Naive thymus-derived CD4-positive, alpha-beta T cell (primary cell): Measurements from ENCODE around the gene KCNH4. TPM values are rescaled to one million over a fixed set of nuclear protein-coding genes. Genes with fewer than 3 reads are reported as not detected.

Experiments
- ATAC-seq: fragments of 150-1000 bp; cut with Tn5 transposase; 2 replicates; pipeline ENCODE4 v1.10.0; 2021; ENCODE audit warnings: mild to moderate bottlenecking, moderate library complexity
- CTCF ChIA-PET: fragments of 350-600 bp; sonication (Branson Sonifier 250); formaldehyde crosslinking; loops from one replicate; lab custom pipeline; 2021; ENCODE audit warnings: antibody characterized with exemption; lab: Charles Lee
- POLR2A ChIA-PET: fragments of 350-600 bp; sonication (Branson Sonifier 250); formaldehyde crosslinking; loops from one replicate; lab custom pipeline; 2021; ENCODE audit warnings: antibody characterized with exemption, inconsistent platforms; lab: Charles Lee
- DNase-seq, 9 donors: peaks; one replicate each; pipeline versions ENCODE4 v3.0.0 to v3.0.0-alpha.2; 2020 to 2022; ENCODE audit warnings: mixed read lengths in 1 of 9
- H3K27ac ChIP-seq: one replicate; pipeline ENCODE4 v1.7.0; 2013; ENCODE audit warnings: mild to moderate bottlenecking, low read depth, low read length, moderate library complexity
- H3K27me3 ChIP-seq, 2 donors: one replicate each; pipeline ENCODE4 v1.7.0; 2013; ENCODE audit warnings: low read length in 2 of 2, mild to moderate bottlenecking in 2 of 2, moderate library complexity in 2 of 2; ENCODE audit not compliant: control insufficient read depth in 2 of 2, insufficient read depth in 2 of 2
- H3K36me3 ChIP-seq, 3 experiments: 1 replicate in 2 of 3; 2 replicates in 1 of 3; pipeline ENCODE4 v1.7.0; 2013; ENCODE audit warnings: low read length in 3 of 3, mild to moderate bottlenecking in 3 of 3, moderate library complexity in 1 of 3; ENCODE audit not compliant: insufficient read depth in 3 of 3, control insufficient read depth in 2 of 3
- H3K4me1 ChIP-seq, 2 donors: one replicate each; pipeline ENCODE4 v1.7.0; 2013; ENCODE audit warnings: low read length in 2 of 2, mild to moderate bottlenecking in 2 of 2, moderate library complexity in 1 of 2; ENCODE audit not compliant: control insufficient read depth in 2 of 2, insufficient read depth in 2 of 2
- H3K4me3 ChIP-seq: 2 replicates; pipeline ENCODE4 v1.7.0; 2013; ENCODE audit warnings: mild to moderate bottlenecking, low read length
- H3K9me3 ChIP-seq, 3 experiments: 1 replicate in 2 of 3; 2 replicates in 1 of 3; pipeline ENCODE4 v1.7.0; 2013; ENCODE audit warnings: low read length in 3 of 3; ENCODE audit not compliant: control insufficient read depth in 2 of 3
- H3K27ac Mint-ChIP-seq, 9 donors: one replicate each; pipeline ENCODE4 v1.8.0; 2020 to 2022; ENCODE audit warnings: mixed read lengths in 9 of 9, mild to moderate bottlenecking in 8 of 9, moderate library complexity in 5 of 9, inconsistent platforms in 2 of 9
- H3K27me3 Mint-ChIP-seq, 5 donors: one replicate each; pipeline ENCODE4 v1.8.0; 2021 to 2022; ENCODE audit warnings: mixed read lengths in 5 of 5, mild to moderate bottlenecking in 1 of 5
- H3K36me3 Mint-ChIP-seq, 5 donors: one replicate each; pipeline ENCODE4 v1.8.0; 2020 to 2022; ENCODE audit warnings: mixed read lengths in 5 of 5, mild to moderate bottlenecking in 3 of 5, inconsistent platforms in 1 of 5
- H3K4me1 Mint-ChIP-seq, 7 donors: one replicate each; pipeline ENCODE4 v1.8.0; 2020 to 2022; ENCODE audit warnings: mixed read lengths in 7 of 7, mild to moderate bottlenecking in 3 of 7, inconsistent platforms in 1 of 7
- H3K4me3 Mint-ChIP-seq, 10 donors: one replicate each; pipeline ENCODE4 v1.8.0; 2020 to 2022; ENCODE audit warnings: mild to moderate bottlenecking in 10 of 10, mixed read lengths in 10 of 10, moderate library complexity in 6 of 10, inconsistent platforms in 2 of 10
- H3K9me3 Mint-ChIP-seq, 11 donors: one replicate each; pipeline ENCODE4 v1.8.0; 2020 to 2022; ENCODE audit warnings: mixed read lengths in 11 of 11, mild to moderate bottlenecking in 4 of 11, inconsistent platforms in 1 of 11, moderate library complexity in 1 of 11
- intact Hi-C, 2 donors: fragments of 100-400 bp; cut with micrococcal nuclease; formaldehyde crosslinking; loops; one replicate each; pipeline ENCODE4 v1.15.1; 2023
- polyA plus RNA-seq, 2 donors: library from polyadenylated mRNA; unstranded; fragments of 300-500 nt; fragmentation: Illumina TruSeq; gene quantifications; one replicate each; pipeline ENCODE4 v1.2.3, GENCODE V29; 2021
- total RNA-seq, 6 experiments: library from RNA in 5 of 6; stranded (reverse) in 5 of 6; gene quantifications; 1 replicate in 5 of 6; 2 replicates in 1 of 6; pipeline ENCODE4 v1.2.3 and lab custom pipeline; 2021 to 2026

KCNH4 gene
- total and polyA plus RNA-seq, 7 experiments from 2014 or later, result 0.07 to 0.24 (median 0.14) TPM; not detected in 3

DNA sequence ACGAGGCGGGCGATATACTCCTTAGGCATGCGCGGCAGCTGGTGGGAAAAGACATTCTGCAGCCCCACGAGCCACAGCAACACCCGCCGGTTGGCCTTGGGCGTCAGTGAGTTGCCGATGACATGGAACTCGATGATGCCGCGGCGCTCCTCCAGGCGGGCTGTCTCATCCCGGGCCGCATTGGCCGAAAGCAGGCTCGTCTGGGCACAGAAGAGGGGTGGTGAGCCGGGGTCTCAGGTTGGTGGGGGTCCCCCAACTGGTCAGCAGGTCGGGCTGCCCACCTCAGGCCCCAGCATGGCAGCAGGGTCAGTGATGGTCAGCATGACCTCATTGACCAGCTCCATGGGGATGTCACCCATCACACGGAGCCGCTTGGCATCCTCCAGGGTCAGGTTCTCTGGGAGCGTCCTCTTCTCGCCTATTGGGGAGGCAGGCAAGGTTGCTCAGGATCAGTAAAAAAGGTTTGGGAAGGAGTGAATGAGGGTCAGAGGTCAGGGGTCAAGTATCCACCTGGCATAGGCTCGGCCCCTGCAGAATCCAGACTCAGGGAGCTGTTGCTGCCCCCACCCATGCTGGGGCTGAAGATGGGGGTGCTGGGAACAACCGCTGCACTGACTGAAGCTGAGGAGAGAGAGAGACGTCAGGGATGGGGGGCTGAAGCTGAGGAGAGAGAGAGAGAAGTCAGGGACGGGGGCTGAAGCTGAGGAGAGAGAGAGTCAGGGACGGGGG lies 63.4 kb downstream of the KCNH4 start:
- ChIA-PET POLR2A (interaction anchor here (0.7 to 1.6 kb wide), 5 partner anchors 20 to 153 kb away, joined by 3 to 5 read pairs (median 3); partner anchors contain the start of gene DNAJC7), CTCF (interaction anchor here (0.6 to 2.0 kb wide), 12 partner anchors 12 to 866 kb away, joined by 3 to 10 read pairs (median 4); partner anchors contain the start of genes KCNH4 and NKIRAS2)
- peaks cover 11 to 23% of the 10 kb centered on the region in 2 donors for H3K4me1 ChIP-seq
- Mint-ChIP-seq H3K36me3 (peaks cover 4 to 13% (median 5%) of the 10 kb centered on the region in 5 donors), H3K4me1 (peaks cover 10 to 38% (median 32%) of the 10 kb centered on the region in 7 donors), H3K9me3 (no peaks in the 10 kb centered on the region), H3K27ac (peak overlapping the region in 1 of 9 donors; percentile 2), H3K27me3 (no peaks in the 10 kb centered on the region), H3K4me3 (peak overlapping the region in 1 of 10 donors; percentile 70)
- H3K36me3 ChIP-seq, result peaks cover 0 to 42% (median 5%) of the 10 kb centered on the region in 3 experiments
- no peaks in the 10 kb centered on the region for H3K27me3 ChIP-seq
- H3K27ac ChIP-seq, result no peak overlapping the region
- no peak for DNase-seq
- H3K9me3 ChIP-seq, result no peaks in the 10 kb centered on the region
- intact Hi-C loops, result loop anchor here (1.0 to 5.0 kb wide), 3 partner anchors 64 to 410 kb away; partner anchors contain the start of gene KCNH4 (in 2 of the 2)
- H3K4me3 ChIP-seq, result no peak overlapping the region
- ATAC-seq, result no peak

GRCh38 chr17:42116705-42117396 lies 64.1 kb downstream of the KCNH4 start:
- ATAC-seq, result peak; percentile 65
- H3K36me3 ChIP-seq, result peaks cover 0 to 42% (median 5%) of the 10 kb centered on the region in 3 experiments
- peak; percentile 62 to 86 (median 81) for DNase-seq
- Mint-ChIP-seq H3K27ac (peak overlapping the region in 8 of 9 donors; percentile 2 to 69 (median 48)), H3K9me3 (no peaks in the 10 kb centered on the region), H3K4me3 (peak overlapping the region in 3 of 10 donors; percentile 6 to 70 (median 13)), H3K36me3 (peaks cover 4 to 15% (median 5%) of the 10 kb centered on the region in 5 donors), H3K4me1 (peaks cover 10 to 44% (median 39%) of the 10 kb centered on the region in 7 donors), H3K27me3 (no peaks in the 10 kb centered on the region)
- ChIA-PET CTCF (interaction anchor here (1.1 to 2.0 kb wide), 9 partner anchors 11 to 290 kb away, joined by 4 to 10 read pairs (median 4); partner anchors contain the start of genes DNAJC7 and NKIRAS2), POLR2A (interaction anchor here (0.6 to 1.4 kb wide), 3 partner anchors 26 to 157 kb away, joined by 3 to 4 read pairs (median 3); no protein-coding TSS in a partner anchor)
- H3K27me3 ChIP-seq, result no peaks in the 10 kb centered on the region
- no peak overlapping the region for H3K4me3 ChIP-seq
- no peak overlapping the region for H3K27ac ChIP-seq
- intact Hi-C loops, result loop anchor here (1.0 to 5.0 kb wide), 5 partner anchors 50 to 410 kb away; partner anchors contain the start of gene KCNH4 (in 1 of the 2)
- no peaks in the 10 kb centered on the region for H3K9me3 ChIP-seq
- H3K4me1 ChIP-seq, result peaks cover 13 to 26% of the 10 kb centered on the region in 2 donors

- peak overlapping the region in 6 of 9 donors; percentile 49 to 100 (median 82) for H3K27ac Mint-ChIP-seq
- ChIA-PET POLR2A (interaction anchor here (0.9 to 4.6 kb wide), 9 partner anchors 12 to 148 kb away, joined by 3 to 40 read pairs (median 11); partner anchors contain the start of genes CNP, DNAJC7, NKIRAS2 and ZNF385C), CTCF (interaction anchor here (0.6 to 3.5 kb wide), 9 partner anchors 10 to 552 kb away, joined by 3 to 22 read pairs (median 4); partner anchors contain the start of genes DNAJC7 and NKIRAS2)
- H3K9me3 ChIP-seq, result no peaks in the 10 kb centered on the region
- ATAC-seq (no peak), DNase-seq (no peak)
- H3K4me3 ChIP-seq, result no peak overlapping the region
- H3K4me3 Mint-ChIP-seq, result no peak overlapping the region
- peaks cover 22 to 55% (median 46%) of the 10 kb centered on the region in 7 donors for H3K4me1 Mint-ChIP-seq
- H3K36me3 Mint-ChIP-seq, result peaks cover 5 to 27% (median 12%) of the 10 kb centered on the region in 5 donors
- H3K4me1 ChIP-seq, result peaks cover 12 to 31% of the 10 kb centered on the region in 2 donors
- H3K27me3 Mint-ChIP-seq, result no peaks in the 10 kb centered on the region
- intact Hi-C loops, result no loop called here
- H3K27ac ChIP-seq, result no peak overlapping the region
- peaks cover 0 to 2% (median 0%) of the 10 kb centered on the region in 11 donors for H3K9me3 Mint-ChIP-seq
- peaks cover 0 to 44% (median 5%) of the 10 kb centered on the region in 3 experiments for H3K36me3 ChIP-seq
- H3K27me3 ChIP-seq, result no peaks in the 10 kb centered on the region
Observed at GRCh38 chr17:42114118-42114517, 66.8 kb downstream of the KCNH4 start.

DNA sequence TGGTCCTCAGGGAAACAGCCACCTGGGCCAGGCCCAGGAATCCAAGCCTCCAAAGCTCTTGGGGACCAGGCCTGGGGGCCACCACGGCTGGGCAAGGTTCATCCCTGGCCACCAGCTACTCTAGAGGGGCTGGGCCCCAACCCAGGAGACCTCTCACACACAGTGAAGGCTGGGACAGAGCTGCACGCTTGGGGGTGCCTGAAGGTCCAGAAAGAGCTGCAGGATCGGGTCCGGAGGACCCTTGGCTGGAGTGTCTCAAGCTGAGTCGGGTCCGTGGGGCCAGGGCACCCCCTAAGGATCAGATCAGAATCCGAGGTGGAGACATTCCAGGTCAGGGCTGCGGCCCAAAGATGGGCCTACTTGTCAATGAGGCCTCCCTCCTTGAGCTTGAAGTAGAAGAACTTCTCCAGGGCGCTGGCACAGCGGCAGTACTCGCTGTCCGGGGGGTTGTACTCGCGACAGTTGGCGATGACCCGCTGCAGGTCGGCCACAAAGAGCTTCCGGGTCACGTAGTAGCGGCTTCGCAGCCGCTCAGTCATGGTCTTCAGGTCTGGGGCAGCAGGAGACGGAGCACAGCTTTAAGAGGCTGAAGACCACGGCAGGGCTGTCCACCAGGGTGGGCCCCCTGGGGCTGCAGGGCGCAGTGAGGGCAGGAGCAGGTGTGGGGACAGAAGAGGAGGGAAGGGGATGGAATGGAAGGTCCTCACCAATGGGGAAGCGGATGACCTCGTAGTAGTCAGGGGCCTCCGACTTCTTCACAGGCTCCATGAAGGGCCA lies 67.5 kb downstream of the KCNH4 start:
- Mint-ChIP-seq H3K36me3 (peaks cover 5 to 28% (median 16%) of the 10 kb centered on the region in 5 donors), H3K27me3 (no peaks in the 10 kb centered on the region), H3K4me1 (peaks cover 22 to 53% (median 41%) of the 10 kb centered on the region in 7 donors), H3K9me3 (peaks cover 0 to 2% (median 0%) of the 10 kb centered on the region in 11 donors), H3K4me3 (peak overlapping the region in 1 of 10 donors; percentile 66), H3K27ac (peak overlapping the region in 8 of 9 donors; percentile 25 to 100 (median 96))
- Histone ChIP-seq H3K4me1 (peaks cover 12 to 31% of the 10 kb centered on the region in 2 donors), H3K9me3 (no peaks in the 10 kb centered on the region), H3K4me3 (peak overlapping the region; percentile 83), H3K27ac (peak overlapping the region; percentile 83), H3K36me3 (peaks cover 0 to 44% (median 5%) of the 10 kb centered on the region in 3 experiments), H3K27me3 (no peaks in the 10 kb centered on the region)
- ATAC-seq (no peak), DNase-seq (no peak)
- CTCF ChIA-PET, result interaction anchor here (0.6 to 3.5 kb wide), 9 partner anchors 9 to 96 kb away, joined by 3 to 22 read pairs (median 4); partner anchors contain the start of genes DNAJC7 and NKIRAS2
- intact Hi-C loops, result loop anchor here (2.0 kb wide), 2 partner anchors 21 to 41 kb away; partner anchors contain the start of gene RAB5C (in 1 of the 2)
- POLR2A ChIA-PET, result interaction anchor here (0.6 to 4.6 kb wide), 18 partner anchors 8 to 275 kb away, joined by 3 to 40 read pairs (median 8); partner anchors contain the start of genes CNP, DNAJC7, GHDC and HSPB9

DNA sequence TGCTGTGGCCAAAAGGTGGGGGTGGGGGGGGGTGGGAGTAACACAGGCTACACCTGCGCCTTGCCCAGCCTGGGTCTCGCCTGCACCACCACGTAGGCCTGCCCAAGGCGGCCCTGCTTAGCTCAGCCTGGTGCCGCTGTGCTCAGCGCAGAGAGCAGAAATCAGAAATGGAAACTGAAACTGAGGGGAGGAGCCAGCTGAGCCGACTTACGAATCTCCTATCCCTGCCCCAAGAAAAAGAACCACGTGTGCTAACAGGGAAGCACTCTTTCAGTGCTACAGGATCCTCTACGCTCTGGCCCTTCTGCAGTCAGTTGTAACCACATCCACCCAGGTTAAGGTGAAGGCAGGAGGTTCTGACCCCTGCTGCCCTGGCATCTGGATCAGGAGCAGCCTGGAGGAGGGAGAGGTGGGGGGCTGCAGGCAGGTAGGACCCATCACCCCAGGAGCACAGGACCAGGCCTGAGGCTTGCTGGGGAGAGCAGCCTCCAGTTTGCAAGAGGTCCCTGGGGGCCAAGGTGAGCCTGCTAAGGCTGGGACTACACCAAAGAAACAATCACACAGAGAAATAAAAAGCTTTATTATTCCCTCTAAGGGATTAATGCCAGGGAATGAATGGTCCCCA lies 68.3 kb downstream of the KCNH4 start, which contains the start of gene DHX58:
Gene DHX58 (minus strand): TSS at position 163 of the 625 bp plus-strand sequence. CDS start 822 bp downstream, outside the sequence.
- H3K9me3 ChIP-seq, result no peaks in the 10 kb centered on the region
- peak within 1 kb of the TSS; percentile 94 to 100 (median 97) for H3K27ac Mint-ChIP-seq
- peaks cover 3 to 28% (median 20%) of the 10 kb centered on the region in 5 donors for H3K36me3 Mint-ChIP-seq
- peaks cover 22 to 60% (median 48%) of the 10 kb centered on the region in 7 donors for H3K4me1 Mint-ChIP-seq
- H3K9me3 Mint-ChIP-seq, result peaks cover 0 to 2% (median 0%) of the 10 kb centered on the region in 11 donors
- intact Hi-C loops, result loop anchor here (1.0 to 2.0 kb wide), 7 partner anchors 9 to 146 kb away; partner anchors contain the start of genes CNP (in 2 of the 2), DNAJC7 (in 2 of the 2), KAT2A (in 1 of the 2) and RAB5C (in 1 of the 2)
- H3K36me3 ChIP-seq, result peaks cover 0 to 40% (median 5%) of the 10 kb centered on the region in 3 experiments
- POLR2A ChIA-PET, result interaction anchor here (0.6 to 4.6 kb wide), 20 partner anchors 9 to 276 kb away, joined by 3 to 40 read pairs (median 6); partner anchors contain the start of genes CNP, DNAJC7, GHDC and HSPB9
- ATAC-seq (peak; percentile 85), DNase-seq (peak; percentile 47 to 86 (median 81))
- CTCF ChIA-PET, result interaction anchor here (0.6 to 3.5 kb wide), 11 partner anchors 8 to 146 kb away, joined by 3 to 22 read pairs (median 4); partner anchors contain the start of genes CNP, KAT2A and NKIRAS2
- H3K27ac ChIP-seq, result peak within 1 kb of the TSS; percentile 83
- H3K4me3 Mint-ChIP-seq, result peak within 1 kb of the TSS; percentile 86 to 96 (median 94)
- H3K27me3 ChIP-seq, result no peaks in the 10 kb centered on the region
- no peaks in the 10 kb centered on the region for H3K27me3 Mint-ChIP-seq
- H3K4me1 ChIP-seq, result peaks cover 12 to 34% of the 10 kb centered on the region in 2 donors
- peak within 1 kb of the TSS; percentile 83 for H3K4me3 ChIP-seq
